MM.1S (cell line): Measurements from ENCODE around the gene HSPA1B.

Source experiments
- DNase-seq: peaks from one replicate; pipeline ENCODE4 v3.0.0-alpha.2; 2015
- H2AFZ ChIP-seq: fragments of 300-600 bp; sonication (generic); 2 replicates; pipeline ENCODE4 v1.6.0; 2016; ENCODE audit warnings: antibody characterized with exemption, low read length
- H3F3A ChIP-seq: fragments of 300-600 bp; sonication (generic); 2 replicates; pipeline ENCODE4 v1.6.1; 2016; ENCODE audit warnings: mild to moderate bottlenecking, antibody characterized with exemption, low read length, moderate library complexity, mixed read lengths; ENCODE audit not compliant: insufficient read depth
- H3K27ac ChIP-seq: fragments of 300-600 bp; sonication (generic); 2 replicates; pipeline ENCODE4 v1.5.1; 2016; ENCODE audit warnings: mild to moderate bottlenecking, low read length
- H3K27me3 ChIP-seq: fragments of 300-600 bp; sonication (generic); replicated peaks from 2 replicates; pipeline ENCODE4 v1.6.0; 2016; ENCODE audit warnings: low read length; ENCODE audit not compliant: insufficient read depth
- H3K36me3 ChIP-seq: fragments of 300-600 bp; sonication (generic); replicated peaks from 2 replicates; pipeline ENCODE4 v1.6.1; 2016; ENCODE audit warnings: mild to moderate bottlenecking, low read length, mixed read lengths; ENCODE audit not compliant: insufficient read depth
- H3K4me1 ChIP-seq: fragments of 300-600 bp; sonication (generic); 2 replicates; pipeline ENCODE4 v1.6.1; 2016; ENCODE audit warnings: low read length, mixed read lengths
- H3K4me2 ChIP-seq: fragments of 300-600 bp; sonication (generic); 2 replicates; pipeline ENCODE4 v1.6.0; 2016; ENCODE audit warnings: low read depth, low read length
- H3K4me3 ChIP-seq: fragments of 300-600 bp; sonication (generic); 2 replicates; pipeline ENCODE4 v1.5.1; 2016; ENCODE audit warnings: low read length, mixed read lengths
- H3K79me2 ChIP-seq: fragments of 300-600 bp; sonication (generic); 2 replicates; pipeline ENCODE4 v1.6.1; 2016; ENCODE audit warnings: mixed run types, low read length, mixed read lengths
- H3K9ac ChIP-seq: fragments of 300-600 bp; sonication (generic); 2 replicates; pipeline ENCODE4 v1.6.1; 2016; ENCODE audit warnings: low read length, mixed read lengths
- H3K9me2 ChIP-seq: fragments of 300-600 bp; sonication (generic); replicated peaks from 2 replicates; pipeline ENCODE4 v1.6.1; 2016; ENCODE audit warnings: mild to moderate bottlenecking, low read length, mixed read lengths; ENCODE audit not compliant: insufficient read depth
- H3K9me3 ChIP-seq: fragments of 300-600 bp; sonication (generic); replicated peaks from 2 replicates; pipeline ENCODE4 v1.6.1; 2016; ENCODE audit warnings: mild to moderate bottlenecking, low read length, mixed read lengths; ENCODE audit not compliant: insufficient read depth
- H4K20me1 ChIP-seq: fragments of 300-600 bp; sonication (generic); 2 replicates; pipeline ENCODE4 v1.6.1; 2016; ENCODE audit warnings: mild to moderate bottlenecking, low read length, moderate library complexity, mixed read lengths; ENCODE audit not compliant: insufficient read depth
- CTCF ChIP-seq: fragments of 300-600 bp; sonication (generic); IDR thresholded peaks from 2 replicates; pipeline ENCODE4 v1.5.1; 2016; ENCODE audit warnings: antibody characterized with exemption, low read length, mixed read lengths
- EZH2 ChIP-seq: fragments of 300-600 bp; sonication (generic); optimal IDR thresholded peaks from 2 replicates; pipeline ENCODE3; 2017; ENCODE audit warnings: low read depth, mild to moderate bottlenecking, antibody characterized with exemption, low read length, mixed read lengths
- EZH2phosphoT487 ChIP-seq: fragments of 300-600 bp; sonication (generic); IDR thresholded peaks from 2 replicates; pipeline ENCODE4 v1.6.1; 2018; ENCODE audit warnings: antibody characterized with exemption, low read length

Gene HSPA1B

DNA sequence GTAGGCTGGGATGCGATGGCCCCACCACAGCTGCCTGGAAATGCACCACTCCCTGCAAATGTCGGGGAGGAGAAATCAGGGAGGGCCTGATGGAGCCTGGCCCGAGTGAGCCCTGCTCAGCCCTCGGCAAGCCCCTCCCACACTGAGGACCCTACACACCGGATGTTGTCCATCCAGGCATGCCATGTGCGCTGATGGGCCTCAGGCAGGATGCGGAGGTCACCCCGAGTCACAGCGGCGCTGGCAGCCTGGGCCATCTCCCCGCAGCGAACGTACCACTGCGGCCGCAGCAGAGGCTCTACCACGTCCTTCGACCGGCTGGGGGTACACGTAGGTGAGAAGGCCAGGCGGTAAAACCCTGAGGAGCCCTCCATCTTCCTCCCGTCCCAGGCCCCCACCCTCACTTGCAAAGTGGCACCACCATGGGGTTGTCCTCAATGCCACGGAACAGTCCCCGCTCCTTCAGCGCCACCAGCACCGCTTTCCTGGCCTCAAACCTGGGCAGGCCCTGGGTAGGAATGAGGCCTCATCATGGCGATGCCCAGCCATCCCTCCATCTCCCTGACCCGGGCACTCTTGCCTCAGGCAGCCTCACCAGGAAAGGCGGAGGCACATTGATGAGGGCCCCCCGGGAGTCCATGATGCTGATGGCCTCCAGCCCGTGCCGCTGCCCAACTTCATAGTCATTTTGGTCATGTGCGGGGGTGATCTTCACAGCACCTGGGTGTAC, 45.2 kb upstream of the HSPA1B start:
- Histone ChIP-seq H3K27me3 (no peaks in the 10 kb centered on the region), H3K4me1 (peaks cover 14% of the 10 kb centered on the region), H3K79me2 (peaks cover 62% of the 10 kb centered on the region), H2AFZ (no peak overlapping the region), H3K36me3 (peaks cover 24% of the 10 kb centered on the region), H3K27ac (no peak overlapping the region), H3F3A (peaks cover 25% of the 10 kb centered on the region), H3K4me3 (no peak overlapping the region), H3K9me3 (no peaks in the 10 kb centered on the region), H3K4me2 (no peak overlapping the region), H4K20me1 (no peaks in the 10 kb centered on the region), H3K9me2 (no peaks in the 10 kb centered on the region), H3K9ac (no peak overlapping the region)
- DNase-seq, result no peak
- TF ChIP-seq EZH2, result no peak
- TF ChIP-seq EZH2phosphoT487, result no peak
- no peak for TF ChIP-seq CTCF

GRCh38 chr6:31784098-31784925, 43.2 kb upstream of the HSPA1B start:
- Histone ChIP-seq H4K20me1 (no peaks in the 10 kb centered on the region), H2AFZ (no peak overlapping the region), H3K9me3 (no peaks in the 10 kb centered on the region), H3K9ac (no peak overlapping the region), H3K9me2 (no peaks in the 10 kb centered on the region), H3K4me1 (0 out of 2 replicates have a peak, but pooled peaks cover 3% of the 10 kb centered on the region), H3K27ac (no peak overlapping the region), H3K36me3 (peaks cover 24% of the 10 kb centered on the region), H3K4me3 (no peak overlapping the region), H3F3A (peaks cover 10% of the 10 kb centered on the region), H3K79me2 (peaks cover 69% of the 10 kb centered on the region), H3K27me3 (no peaks in the 10 kb centered on the region), H3K4me2 (no peak overlapping the region)
- TF ChIP-seq EZH2, result no peak
- no peak for DNase-seq

DNA sequence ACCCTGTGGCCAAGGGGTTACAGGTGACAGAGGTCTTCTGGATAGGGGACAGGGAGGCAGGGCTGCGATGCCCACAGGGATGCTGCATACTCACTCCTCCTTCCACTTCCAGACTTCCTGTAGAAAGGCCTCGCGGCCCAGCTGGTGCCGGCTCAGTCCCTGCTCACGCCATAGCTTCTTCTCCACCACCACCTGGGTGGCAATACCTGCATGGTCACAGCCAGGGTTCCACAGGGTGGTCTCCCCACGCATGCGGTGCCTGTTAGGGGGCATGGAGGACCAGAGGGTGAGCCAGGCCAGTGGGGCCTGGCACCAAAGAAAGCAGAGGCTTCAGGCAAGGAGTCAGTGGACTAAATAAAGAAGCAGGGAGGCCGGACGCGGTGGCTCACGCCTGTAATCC, 42.1 kb upstream of the HSPA1B start:
- H3K36me3 ChIP-seq, result peaks cover 21% of the 10 kb centered on the region
- peaks cover 8% of the 10 kb centered on the region for H3K4me1 ChIP-seq

More for the DNA sequence above, 42.1 kb upstream of the HSPA1B start:
- Histone ChIP-seq H4K20me1 (no peaks in the 10 kb centered on the region), H3K4me2 (no peak overlapping the region), H3K27me3 (no peaks in the 10 kb centered on the region), H3F3A (peaks cover 14% of the 10 kb centered on the region), H2AFZ (no peak overlapping the region), H3K79me2 (peaks cover 73% of the 10 kb centered on the region), H3K9me3 (no peaks in the 10 kb centered on the region), H3K9me2 (no peaks in the 10 kb centered on the region), H3K9ac (no peak overlapping the region), H3K4me3 (no peak overlapping the region), H3K27ac (no peak overlapping the region)
- DNase-seq, result no peak
- TF ChIP-seq EZH2 (no peak), CTCF (no peak), EZH2phosphoT487 (no peak)
